ENCODE results near the gene SH3D19. TPM values are rescaled to one million over a fixed set of nuclear protein-coding genes. Genes with fewer than 3 reads are reported as not detected.

Gene SH3D19
- total RNA-seq, 1 donor from 2014 or later, result 86.6 TPM

GRCh38 chr4:151227731-151228130, 97.7 kb downstream of the SH3D19 start:
- Histone ChIP-seq H3K27me3 (ENCODE audit: low read depth) (no peaks in the 10 kb centered on the region), H3K4me3 (peak overlapping the region; percentile 48), H3K9me3 (no peaks in the 10 kb centered on the region), H3K36me3 (no peaks in the 10 kb centered on the region), H3K4me1 (peaks cover 10% of the 10 kb centered on the region), H3K27ac (peak overlapping the region; percentile 77)
- ATAC-seq, result peak; percentile 80 to 83
- DNase-seq, result no peak
- no peak for TF ChIP-seq CTCF (IDR thresholded peaks at IDR 0.05)
- intact Hi-C loops (cut with DNase I), result no loop called here

- Histone ChIP-seq H3K36me3 (no peaks in the 10 kb centered on the region), H3K9me3 (no peaks in the 10 kb centered on the region), H3K27me3 (ENCODE audit: low read depth) (no peaks in the 10 kb centered on the region), H3K4me1 (peaks cover 10% of the 10 kb centered on the region), H3K27ac (peak overlapping the region; percentile 77), H3K4me3 (peak overlapping the region; percentile 48)
- DNase-seq (no peak), ATAC-seq (no peak)
- TF ChIP-seq CTCF (IDR thresholded peaks at IDR 0.05), result no peak
- intact Hi-C loops (cut with DNase I), result no loop called here
Observed at GRCh38 chr4:151227172-151227571, 98.2 kb downstream of the SH3D19 start.

- ATAC-seq, result peak in 1 of 2 donors; percentile 53
- intact Hi-C loops (cut with DNase I), result no loop called here
- no peak for TF ChIP-seq CTCF (IDR thresholded peaks at IDR 0.05)
- H3K36me3 ChIP-seq, result no peaks in the 10 kb centered on the region
- DNase-seq, result no peak
- peak overlapping the region; percentile 48 for H3K4me3 ChIP-seq
- H3K4me1 ChIP-seq, result peaks cover 10% of the 10 kb centered on the region
- no peaks in the 10 kb centered on the region for H3K27me3 ChIP-seq (ENCODE audit: low read depth)
- no peaks in the 10 kb centered on the region for H3K9me3 ChIP-seq
- peak overlapping the region; percentile 77 for H3K27ac ChIP-seq
Observed at GRCh38 chr4:151226004-151226932, 99.1 kb downstream of the SH3D19 start.

GRCh38 chr4:151223465-151223864, 101.9 kb downstream of the SH3D19 start:
- Histone ChIP-seq H3K9me3 (no peaks in the 10 kb centered on the region), H3K27me3 (ENCODE audit: low read depth) (no peaks in the 10 kb centered on the region), H3K4me3 (peak overlapping the region; percentile 16), H3K36me3 (no peaks in the 10 kb centered on the region), H3K4me1 (peaks cover 10% of the 10 kb centered on the region), H3K27ac (no peak overlapping the region)
- no peak for ATAC-seq
- TF ChIP-seq CTCF (IDR thresholded peaks at IDR 0.05), result no peak
- DNase-seq, result no peak
- intact Hi-C loops (cut with DNase I), result no loop called here

GRCh38 chr4:151219948-151220347, 105.5 kb downstream of the SH3D19 start:
- ATAC-seq, result no peak
- no peaks in the 10 kb centered on the region for H3K9me3 ChIP-seq
- TF ChIP-seq CTCF (IDR thresholded peaks at IDR 0.05), result no peak
- intact Hi-C loops (cut with DNase I), result no loop called here
- DNase-seq, result no peak
- H3K36me3 ChIP-seq, result no peaks in the 10 kb centered on the region
- H3K27ac ChIP-seq, result no peak overlapping the region
- H3K4me1 ChIP-seq, result peaks cover 9% of the 10 kb centered on the region
- no peaks in the 10 kb centered on the region for H3K27me3 ChIP-seq (ENCODE audit: low read depth)
- H3K4me3 ChIP-seq, result no peak overlapping the region
